HG03159 (cell line): Measurements from ENCODE around the gene MAPK8IP2.

Experiments
- ATAC-seq: cut with Tn5 transposase; IDR thresholded peaks from one replicate; pipeline ENCODE4 v1.9.1; 2021; ENCODE audit warnings: mild to moderate bottlenecking, moderate library complexity; ENCODE audit not compliant: unreplicated experiment

The MAPK8IP2 gene

DNA sequence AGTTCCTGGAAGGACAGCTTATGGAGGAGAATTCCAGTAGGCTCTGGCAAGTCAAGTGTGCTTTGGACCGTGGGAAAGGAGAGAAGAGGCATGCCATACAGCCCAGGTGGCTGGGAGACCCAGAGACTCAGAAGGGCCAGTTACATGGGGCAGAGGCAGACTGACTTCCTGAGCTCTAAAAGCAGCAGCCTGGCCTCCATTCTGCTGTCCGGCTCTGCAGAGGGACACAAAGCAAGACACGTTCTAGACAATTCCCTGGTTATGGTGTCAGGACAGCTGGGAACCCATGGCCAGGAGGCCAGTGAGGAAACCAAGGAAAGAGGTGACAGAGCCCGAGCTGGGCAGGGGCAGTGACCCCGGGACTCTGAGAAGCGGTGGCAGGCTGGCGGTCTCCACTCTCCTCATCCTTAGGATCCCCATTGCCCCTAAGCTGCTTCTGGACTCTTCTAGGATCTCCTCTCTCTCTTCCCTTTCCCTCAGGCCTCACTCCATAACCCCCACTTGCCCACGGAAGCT, 25.1 kb upstream of the MAPK8IP2 start:
- ATAC-seq, result no peak

DNA sequence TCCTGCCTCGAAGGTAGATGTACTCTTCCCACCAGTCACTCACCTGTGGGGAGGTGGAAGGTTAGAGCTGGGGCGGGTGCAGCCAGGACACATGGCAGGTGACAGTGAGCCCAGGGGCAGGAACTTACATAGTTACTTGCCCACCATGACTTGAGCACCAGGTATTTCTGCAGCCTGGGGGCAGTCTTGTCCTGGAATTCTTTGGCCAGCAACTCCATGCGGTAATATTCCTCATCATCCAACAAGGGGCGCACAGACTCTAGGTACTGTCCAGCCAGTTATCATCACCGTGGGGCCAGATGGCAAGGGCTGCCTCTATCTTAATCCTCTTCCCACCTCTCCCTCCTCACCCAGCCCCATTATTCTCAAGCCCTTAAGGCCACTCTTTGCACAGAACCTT, 24.5 kb upstream of the MAPK8IP2 start:
- ATAC-seq, result no peak

DNA sequence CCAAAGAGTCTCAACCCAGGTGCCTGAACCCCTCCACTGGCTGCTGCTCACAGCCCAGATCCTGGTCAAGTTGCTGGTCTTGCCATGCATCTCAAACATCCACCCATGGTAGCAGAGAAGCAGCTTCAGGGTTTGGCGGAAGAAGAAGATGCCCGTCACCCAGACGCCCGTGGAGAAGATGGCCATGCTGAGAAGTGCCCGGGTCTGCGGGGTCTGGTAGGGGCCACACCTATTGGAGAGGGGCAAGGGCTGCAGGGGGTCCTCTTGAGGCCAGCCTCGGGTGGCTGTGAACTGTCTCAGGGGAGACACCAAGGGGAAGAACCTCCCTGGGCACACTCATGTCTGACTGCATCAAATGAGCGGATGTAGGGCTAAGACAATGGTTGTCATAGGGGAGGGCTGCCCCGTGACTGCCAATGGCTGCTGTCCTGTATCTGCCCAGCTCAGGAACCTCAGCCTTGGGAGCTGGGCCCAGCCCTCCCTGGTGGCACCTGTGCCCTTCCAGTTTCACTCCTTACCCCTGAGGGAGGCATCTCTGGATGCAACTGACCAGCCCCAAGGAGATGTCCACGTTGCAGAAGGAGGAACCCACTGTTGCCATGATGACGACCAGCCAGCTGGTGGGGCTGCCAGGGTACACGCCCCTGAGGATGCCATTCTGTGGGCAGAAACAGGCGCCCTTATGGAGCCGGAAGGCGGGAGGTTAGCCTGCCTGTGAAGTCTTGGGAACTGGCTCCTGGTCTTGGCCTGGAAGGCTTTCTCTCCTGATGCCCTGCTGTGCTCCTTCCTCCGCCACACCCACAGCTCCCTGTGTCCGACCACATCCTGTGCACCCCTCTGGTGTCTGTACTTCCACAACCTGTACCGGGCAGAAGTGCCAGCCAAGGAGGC, 23.5 kb upstream of the MAPK8IP2 start:
- ATAC-seq, result no peak

DNA sequence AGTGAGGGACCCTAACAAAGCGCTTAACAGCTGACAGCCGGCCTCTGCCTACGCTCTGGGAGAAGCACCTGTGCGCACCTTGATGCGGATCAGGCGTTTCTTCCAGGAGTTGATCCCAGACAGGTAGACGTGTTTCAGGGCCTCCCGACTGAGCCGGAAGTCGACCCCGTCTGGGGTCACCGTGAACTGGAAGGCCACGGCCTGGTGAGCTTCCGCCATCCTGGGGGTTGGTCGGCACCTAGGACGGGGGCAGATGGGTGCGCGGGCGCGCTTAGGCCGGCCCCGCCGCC, 23.0 kb upstream of the MAPK8IP2 start:
- ATAC-seq, result no peak

DNA sequence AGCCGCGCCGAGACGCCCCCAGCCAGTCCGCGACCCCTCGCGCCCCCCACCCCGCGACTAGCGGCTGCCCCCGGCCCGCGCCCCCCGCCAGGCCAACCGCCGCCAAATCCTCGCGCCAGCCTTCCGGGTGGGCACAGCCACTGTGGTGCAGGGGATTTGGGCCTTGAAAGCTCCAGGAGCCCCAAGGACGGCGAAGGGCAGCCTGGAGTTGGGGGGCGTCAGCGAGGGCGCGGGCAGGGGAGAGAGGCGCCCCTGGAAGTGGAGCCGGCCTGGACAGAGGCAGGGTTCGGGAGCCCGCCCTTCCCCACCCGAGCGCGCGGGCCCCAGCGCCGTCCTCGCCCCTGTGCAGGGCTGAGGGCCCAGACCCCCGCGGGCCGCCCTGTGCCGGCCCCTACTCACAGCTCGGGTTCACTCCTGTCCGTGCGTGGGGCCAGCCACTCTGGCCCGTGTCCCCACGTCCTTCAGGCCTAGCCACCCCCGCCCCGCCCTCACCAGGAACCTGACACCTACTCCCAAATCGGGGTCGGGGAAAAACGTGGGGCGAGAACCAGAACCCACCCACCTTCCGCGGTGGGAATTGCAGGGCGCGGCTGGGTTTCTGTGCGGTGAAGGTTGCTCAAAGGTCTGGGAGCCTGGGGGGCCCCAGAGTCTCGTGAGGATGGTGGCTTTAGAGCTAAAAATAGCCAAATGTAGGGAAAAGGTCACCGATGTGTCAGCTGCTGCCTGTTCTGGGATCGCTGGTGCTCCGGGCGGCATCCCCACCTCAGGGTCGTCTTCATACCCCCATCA, 22.4 kb upstream of the MAPK8IP2 start, which contains the start of gene CPT1B:
TSS of gene CPT1B (minus strand) at position 441 of the 789 bp plus-strand sequence. CDS start 512 bp downstream, outside the sequence.
- no peak for ATAC-seq

DNA sequence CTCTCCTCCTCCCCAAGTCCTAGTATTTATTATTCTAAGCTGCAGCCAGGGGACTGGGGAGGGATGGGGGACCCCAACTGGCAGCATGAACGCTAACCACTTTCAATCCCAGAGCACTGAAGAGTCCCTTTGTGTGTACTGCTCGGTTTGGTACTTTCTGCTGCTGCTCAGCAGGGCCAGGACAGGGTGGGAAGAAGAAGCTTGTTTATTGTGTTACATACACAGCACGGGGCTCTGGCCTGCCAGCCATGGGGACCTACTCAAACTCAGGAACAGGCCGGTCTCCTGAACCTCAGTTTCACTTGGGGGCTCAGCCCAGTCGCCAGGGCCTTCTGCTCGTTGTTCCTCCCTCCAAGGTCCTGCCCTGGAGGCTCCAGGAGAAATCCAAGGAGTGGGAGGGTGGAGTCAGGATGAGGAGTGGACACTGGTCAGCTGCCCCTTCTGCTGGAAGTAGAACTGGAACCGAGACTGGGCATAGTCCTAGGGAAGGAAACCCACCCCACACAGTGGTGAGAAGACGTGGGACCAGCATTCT, 21.8 kb upstream of the MAPK8IP2 start:
- ATAC-seq, result no peak

DNA sequence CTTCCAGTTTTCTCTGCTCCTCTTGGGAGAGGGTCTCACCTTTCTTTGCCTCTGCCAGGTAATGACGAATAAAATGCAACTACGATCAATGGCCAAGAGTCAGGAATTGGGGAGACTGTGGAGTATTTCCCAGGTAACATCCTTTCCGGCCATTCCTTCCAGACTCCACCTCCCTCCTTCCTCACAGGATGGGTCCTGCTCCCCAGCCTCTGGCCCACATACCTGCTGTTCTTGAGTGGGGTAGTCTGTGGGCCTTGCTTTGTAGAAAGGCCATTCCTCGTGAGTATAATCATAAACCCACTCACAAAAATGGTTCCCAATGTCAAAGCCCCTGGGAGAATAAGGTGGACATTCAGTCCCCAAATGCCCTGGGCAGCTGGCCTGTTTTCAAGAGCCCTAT, 20.8 kb upstream of the MAPK8IP2 start:
- ATAC-seq, result no peak

DNA sequence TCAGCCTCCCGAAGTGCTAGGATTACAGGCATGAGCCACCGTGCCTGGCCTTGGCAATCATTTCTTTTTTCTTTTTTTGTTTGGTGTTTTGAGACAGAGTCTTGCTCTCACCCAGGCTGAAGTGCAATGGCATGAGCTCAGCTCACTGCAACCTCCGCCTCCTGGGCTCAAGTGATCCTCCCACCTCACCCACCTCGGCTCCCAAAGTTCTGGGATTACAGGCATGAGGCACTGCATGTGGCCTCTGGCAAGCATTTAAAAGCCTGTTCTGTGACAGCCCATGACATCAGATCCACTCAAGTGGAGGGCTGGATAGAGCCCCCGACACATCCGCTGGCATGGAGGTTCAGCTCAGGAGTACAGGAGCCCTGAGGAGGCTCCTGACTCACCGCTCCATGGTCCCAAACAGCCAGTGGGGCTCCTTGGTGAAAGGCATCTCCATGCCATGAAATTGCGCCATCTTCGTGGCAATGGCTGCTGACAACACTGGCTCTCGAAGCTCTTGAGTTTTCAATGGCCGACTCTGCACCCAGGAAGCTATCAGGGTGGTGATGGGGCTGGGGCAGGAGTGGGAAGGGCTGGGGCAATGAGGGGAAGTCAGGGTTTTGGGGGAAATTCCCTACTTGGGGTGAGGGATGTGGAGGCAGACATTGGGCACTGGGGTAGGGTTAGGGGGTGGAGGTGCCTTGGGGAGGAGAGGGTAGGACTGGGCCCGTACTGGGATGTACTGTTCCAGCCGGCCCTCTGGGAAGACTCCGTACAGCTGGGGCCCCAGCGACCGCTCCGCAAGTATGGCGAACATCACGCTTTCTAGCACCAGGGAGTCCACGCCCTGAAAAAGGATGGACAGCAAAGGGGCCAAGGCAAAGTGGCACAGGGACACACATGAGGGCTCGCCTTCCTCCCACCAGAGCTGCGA, 19.3 kb upstream of the MAPK8IP2 start:
- ATAC-seq, result no peak

DNA sequence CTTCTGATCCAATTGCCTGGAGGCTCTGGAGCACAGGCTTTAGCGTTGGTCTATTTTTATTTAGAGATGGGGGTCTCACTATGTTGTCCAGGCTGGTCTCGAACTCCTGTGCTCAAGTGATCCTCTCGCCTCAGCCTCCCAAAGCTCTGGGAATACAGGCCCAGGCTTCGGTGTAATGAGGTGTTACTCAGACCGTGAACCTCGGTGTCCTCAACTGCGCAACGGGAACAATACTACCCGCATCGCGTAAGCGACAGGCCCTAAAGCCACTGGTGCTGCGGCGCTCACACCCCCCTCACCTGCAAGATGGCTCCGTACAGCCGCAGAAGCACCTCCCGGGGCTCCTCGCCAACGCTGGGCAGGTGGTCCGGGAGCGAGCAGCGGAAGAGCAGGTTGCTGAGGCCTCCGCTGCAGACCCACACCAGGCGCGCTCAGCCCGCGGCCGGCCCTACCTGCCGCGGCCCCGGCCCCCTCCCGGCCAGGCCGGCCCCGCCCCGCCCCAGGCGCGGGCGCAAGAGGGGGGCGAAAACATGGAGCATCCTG, 18.6 kb upstream of the MAPK8IP2 start:
- peak; percentile 14 for ATAC-seq

DNA sequence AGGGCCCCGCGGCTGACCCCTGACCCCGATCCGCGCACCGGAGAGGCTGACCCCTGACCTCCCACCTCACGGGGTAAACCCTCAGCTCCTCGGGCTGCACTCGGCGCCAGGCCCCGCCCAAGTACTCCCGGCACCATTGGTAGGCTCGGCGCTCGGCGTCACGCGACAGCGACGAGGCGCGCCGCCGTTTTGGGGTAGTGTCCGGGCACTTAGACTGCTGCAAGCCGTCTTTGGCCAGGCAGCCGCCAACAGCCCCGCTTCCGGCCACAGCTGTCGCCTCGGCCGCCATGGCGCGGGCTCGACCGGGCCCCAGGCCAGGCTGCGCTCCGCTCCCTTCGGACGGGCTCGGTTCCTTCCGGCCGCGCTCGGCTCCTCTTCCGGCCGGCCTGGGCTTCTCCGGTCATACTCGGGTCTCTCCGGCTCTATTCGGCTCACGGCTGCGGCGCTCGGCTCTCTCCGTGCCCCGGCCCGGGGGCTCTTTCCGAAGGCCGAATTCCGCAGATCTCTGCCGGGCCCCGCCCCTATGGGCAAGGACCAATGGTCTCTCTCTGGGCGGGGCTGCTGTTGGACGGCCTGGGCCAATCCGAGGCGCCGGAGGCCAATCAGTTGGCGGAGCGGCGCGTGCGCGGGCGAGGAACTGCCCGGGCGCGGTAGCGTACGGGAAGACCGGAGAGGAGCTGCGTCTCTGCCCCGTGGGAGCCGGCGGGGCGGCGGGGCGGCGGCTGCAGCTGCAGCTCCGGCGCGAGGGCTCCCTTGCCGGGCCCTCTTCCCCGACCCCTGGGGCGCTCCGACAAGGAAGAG, 17.9 kb upstream of the MAPK8IP2 start, which contains the start of gene CHKB:
TSS of gene CHKB (minus strand) at position 357 of the 801 bp plus-strand sequence. CDS start at position 289, 68 bp downstream.
- ATAC-seq, result peak; percentile 86

DNA sequence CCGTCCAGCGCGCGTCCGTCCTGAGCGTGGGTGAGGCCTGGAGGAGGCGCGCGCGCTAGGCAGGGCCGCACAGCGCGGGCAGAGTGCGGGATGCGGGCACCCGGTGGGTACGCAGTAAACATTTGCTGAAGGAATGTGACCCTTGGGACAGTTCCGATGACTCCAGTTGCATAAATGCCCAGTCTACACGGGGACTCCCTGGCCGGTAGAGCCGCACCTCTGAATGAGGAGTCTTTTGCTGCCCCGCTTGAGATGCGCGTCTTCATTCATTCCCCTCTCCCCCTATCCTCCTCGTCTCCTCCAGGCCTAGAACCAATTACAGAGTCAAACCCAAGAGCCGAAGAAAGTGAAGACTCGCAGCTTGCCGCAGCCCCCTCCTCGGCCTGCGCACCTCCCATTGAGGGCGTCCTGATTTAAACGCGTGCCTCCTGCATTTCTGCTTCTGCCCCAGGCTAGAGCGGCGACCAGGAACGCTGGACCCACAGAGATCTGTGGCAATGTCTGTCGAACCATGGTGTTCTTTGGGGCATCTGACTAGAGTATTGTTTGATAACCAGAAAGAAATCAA, 17.2 kb upstream of the MAPK8IP2 start:
- peak; percentile 33 for ATAC-seq

DNA sequence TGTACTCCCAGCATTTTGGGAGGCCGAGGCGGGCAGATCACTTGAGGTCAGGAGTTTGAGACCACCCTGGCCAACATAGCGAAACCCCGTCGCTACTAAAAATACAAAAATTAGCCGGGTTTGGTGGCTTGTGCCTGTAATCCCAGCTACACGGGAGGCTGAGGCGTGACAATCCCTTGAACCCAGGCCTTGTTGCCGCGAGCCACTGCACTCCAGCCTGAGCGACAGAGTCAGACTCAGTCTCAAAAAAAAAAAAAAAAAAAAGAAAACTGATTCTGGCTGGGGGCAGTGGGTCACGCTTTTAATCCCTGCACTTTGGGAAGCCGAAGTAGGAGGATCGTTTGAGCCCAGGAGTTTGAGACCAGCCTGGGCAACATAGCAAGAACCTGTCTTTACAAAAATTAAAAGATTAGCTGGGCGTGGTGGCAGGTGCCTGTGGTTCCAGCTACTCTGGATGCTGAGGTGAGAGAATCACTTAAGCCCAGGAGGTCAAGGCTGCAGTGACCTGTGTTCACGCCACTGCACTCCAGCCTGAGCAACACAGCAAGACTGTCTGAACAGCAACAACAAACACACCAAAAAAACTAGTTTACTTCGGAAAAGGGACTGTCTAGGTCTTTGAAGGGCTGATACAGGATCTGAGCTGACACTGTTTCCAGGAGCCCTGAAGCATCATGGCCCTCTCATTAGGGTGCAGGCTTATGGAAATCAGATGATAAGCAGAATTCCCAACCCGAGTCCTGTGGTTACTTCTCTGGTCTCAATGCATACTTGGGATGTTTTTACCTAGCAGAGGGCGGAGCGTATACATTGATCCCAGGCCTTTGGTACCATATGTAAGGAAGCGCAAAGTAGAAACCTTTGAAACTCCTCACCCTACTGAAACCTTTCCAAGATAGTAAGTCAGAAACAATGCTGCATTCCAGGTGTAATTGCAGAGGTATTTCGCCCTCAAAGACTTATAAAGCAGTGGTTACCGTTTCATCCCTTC, 16.2 kb upstream of the MAPK8IP2 start:
- no peak for ATAC-seq

DNA sequence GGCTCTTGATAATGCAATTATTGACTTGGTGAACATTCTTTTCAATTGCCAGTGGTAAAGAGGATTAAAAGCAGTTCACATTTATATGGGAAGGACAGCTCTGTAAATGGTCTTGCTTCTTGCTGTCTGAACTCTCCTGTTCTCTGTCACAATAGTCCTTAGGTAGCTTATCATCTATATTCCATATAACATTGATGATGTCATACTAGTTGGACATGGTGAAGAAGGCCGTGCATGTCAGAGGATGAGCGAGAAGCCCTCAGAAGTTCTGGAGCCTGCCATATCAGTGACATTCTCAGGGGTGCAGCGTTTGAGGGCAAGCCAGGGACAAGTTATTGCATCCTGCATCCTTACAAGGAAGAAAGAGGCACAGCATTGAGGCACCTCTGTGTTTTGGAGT, 15.4 kb upstream of the MAPK8IP2 start:
- no peak for ATAC-seq

DNA sequence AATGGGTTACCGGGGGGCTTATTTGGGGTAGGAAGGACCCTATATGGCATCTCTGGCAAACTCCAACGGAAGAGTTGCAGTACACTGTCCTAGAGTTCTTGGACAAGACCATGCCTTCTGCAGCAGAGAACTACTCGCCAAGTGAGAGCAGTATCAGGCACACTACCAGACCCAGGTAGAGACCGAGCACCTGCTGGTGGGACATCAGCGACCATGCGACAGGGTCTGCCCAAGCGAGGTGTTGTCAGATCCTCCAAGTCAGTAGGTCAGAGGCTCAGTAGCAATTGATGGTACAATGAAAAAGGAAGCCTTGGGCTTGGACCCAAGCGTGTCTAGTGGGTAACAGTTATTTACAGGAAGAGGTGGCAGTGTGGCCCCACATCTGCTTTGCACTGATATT, 14.8 kb upstream of the MAPK8IP2 start:
- ATAC-seq, result no peak

DNA sequence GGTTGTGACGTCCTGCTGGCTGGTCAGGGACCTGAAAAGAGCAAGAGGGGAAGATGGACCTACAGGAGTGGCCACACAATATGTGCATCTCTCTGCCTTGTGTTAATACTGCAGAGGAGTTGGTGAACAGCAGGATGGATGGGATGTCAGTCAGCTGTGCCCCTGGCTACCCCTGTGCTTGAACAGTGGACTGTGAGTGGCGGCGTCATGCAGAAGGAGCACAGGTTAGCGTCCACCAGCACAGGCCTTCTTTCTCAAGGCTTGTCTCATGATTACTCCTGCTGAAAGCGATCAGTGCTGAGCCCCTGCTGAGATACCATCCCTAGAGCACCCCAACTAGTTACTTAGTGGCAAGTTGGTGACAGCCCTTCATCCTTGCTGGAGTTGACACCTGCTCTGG, 14.2 kb upstream of the MAPK8IP2 start:
- ATAC-seq, result no peak

DNA sequence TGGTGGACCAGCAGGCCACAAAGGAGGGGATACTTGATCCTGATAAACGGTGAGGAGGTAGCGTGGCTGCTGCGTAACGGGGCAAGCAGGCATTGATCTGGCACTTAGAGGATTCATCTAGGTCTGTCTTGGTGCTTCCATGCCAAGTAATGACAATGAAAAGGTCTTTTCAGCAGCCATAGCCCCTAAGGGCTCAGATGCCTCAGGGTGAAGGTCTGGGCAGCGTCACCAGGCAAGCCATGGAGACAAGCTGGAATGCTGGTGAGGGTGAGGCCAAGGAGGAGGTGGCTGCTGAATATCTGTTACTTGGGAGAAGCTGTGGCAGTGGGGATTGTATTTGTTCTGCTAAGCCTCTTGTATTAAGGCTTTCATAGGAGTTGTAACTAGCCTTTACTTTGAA, 13.2 kb upstream of the MAPK8IP2 start:
- no peak for ATAC-seq

DNA sequence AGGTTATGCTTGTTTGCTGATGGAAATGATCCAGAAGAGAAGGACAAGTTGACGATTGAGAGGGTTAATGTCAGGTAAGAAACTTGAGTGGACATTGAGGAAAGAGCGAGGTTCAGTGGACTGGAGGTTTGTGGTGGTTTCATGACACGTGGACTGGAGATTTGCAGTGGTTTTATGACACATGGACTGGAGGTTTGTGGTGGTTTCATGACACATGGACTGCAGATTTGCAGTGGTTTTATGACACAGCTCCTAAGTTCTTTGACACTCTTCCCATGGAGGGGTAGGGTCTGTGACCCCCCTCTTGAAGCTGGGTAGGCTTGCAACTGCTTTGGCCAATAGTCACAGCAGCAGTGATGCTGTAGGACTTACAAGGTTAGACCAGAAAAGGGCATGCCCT, 5.4 kb upstream of the MAPK8IP2 start:
- no peak for ATAC-seq

DNA sequence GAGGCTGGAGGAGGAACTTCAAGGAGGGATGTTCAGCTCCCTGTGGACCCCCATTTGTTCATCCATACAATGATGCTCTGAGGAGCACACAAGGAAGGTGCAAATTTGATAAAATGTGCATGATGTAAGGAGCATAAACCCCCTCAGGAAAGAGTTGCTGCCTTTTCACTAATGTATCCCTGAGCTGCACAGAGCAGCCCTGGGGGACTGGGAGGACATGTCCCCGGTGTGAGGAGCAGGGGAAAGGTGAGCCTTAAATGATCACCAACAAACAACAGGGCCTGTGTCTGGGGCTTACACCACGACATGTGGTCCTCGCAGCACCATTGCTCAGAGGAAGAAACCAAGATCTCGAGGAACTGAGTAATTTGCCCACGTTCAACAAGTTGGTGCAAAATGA, 3.5 kb upstream of the MAPK8IP2 start:
- ATAC-seq, result no peak
